Endothelial cell of umbilical vein (primary cell): ENCODE measurements around the gene KCNC1. TPM values are rescaled to one million over a fixed set of nuclear protein-coding genes. Genes with fewer than 3 reads are reported as not detected.

Experiments
- BruUV-seq: library from RNA; stranded (reverse); fragments of 400-500 nt; replicated peaks from 2 replicates; lab custom pipeline; 2021; lab: Mats Ljungman, UMichigan
- CTCF ChIA-PET: fragments of 300-600, 350-600 bp; sonication (Branson Sonifier 250); formaldehyde crosslinking; loops from one replicate; lab custom pipeline; 2021; ENCODE audit warnings: antibody characterized with exemption, inconsistent platforms; lab: Charles Lee
- POLR2A ChIA-PET: fragments of 300-600, 350-600 bp; sonication (Branson Sonifier 250); formaldehyde crosslinking; loops from one replicate; lab custom pipeline; 2021; ENCODE audit warnings: antibody characterized with exemption, inconsistent platforms; lab: Charles Lee
- DNase-seq: peaks from one replicate; pipeline ENCODE4 v3.0.0-alpha.2; 2011; ENCODE audit warnings: low read depth, low spot score
- FAIRE-seq: peaks from 2 replicates; lab custom pipeline; 2011; peaks lifted over from hg19 to GRCh38; lab: Jason Lieb, UNC
- H2AFZ ChIP-seq: 2 replicates; pipeline ENCODE4 v1.6.0; 2012; ENCODE audit warnings: low read depth, low read length, control low read depth, inconsistent platforms
- H3K27ac ChIP-seq: 2 replicates; pipeline ENCODE4 v1.5.1; 2011; ENCODE audit warnings: low read depth, mild to moderate bottlenecking, control low read depth, low read length, moderate library complexity; ENCODE audit not compliant: insufficient read depth
- H3K27me3 ChIP-seq, 2 experiments: 2 replicates each; pipeline versions ENCODE4 v1.6.0 to v1.6.1; 2011; ENCODE audit warnings: low read length in 2 of 2, mixed read lengths in 1 of 2; ENCODE audit not compliant: control insufficient read depth in 2 of 2, insufficient read depth in 2 of 2
- H3K36me3 ChIP-seq, 2 experiments: 2 replicates in 1 of 2; 3 replicates in 1 of 2; pipeline ENCODE4 v1.5.1; 2011; ENCODE audit warnings: low read length in 2 of 2, mild to moderate bottlenecking in 1 of 2, moderate library complexity in 1 of 2; ENCODE audit not compliant: control insufficient read depth in 2 of 2, insufficient read depth in 2 of 2; ENCODE audit errors: extremely low read depth in 1 of 2
- H3K4me1 ChIP-seq: 3 replicates; pipeline ENCODE4 v1.5.1; 2011; ENCODE audit warnings: mild to moderate bottlenecking, low read length; ENCODE audit not compliant: control insufficient read depth, insufficient read depth; ENCODE audit errors: extremely low read depth
- H3K4me2 ChIP-seq: 2 replicates; pipeline ENCODE4 v1.6.1; 2011; ENCODE audit warnings: low read length, control low read depth, mixed read lengths; ENCODE audit not compliant: insufficient read depth
- H3K4me3 ChIP-seq, 3 experiments: fragments of 200-600 bp in 1 of 3; sonication (generic), shearing (Covaris generic) in 1 of 3; replicated peaks in 1 of 3; 2 replicates each; pipeline ENCODE4 v1.5.1; 2011 to 2016; ENCODE audit warnings: control low read depth in 3 of 3, low read length in 3 of 3, mild to moderate bottlenecking in 2 of 3, inconsistent platforms in 1 of 3, low read depth in 1 of 3, moderate library complexity in 1 of 3; ENCODE audit not compliant: insufficient read depth in 1 of 3
- H3K79me2 ChIP-seq: 2 replicates; pipeline ENCODE4 v1.6.0; 2012; ENCODE audit warnings: low read length, inconsistent platforms; ENCODE audit not compliant: control insufficient read depth, insufficient read depth
- H3K9ac ChIP-seq: replicated peaks from 2 replicates; pipeline ENCODE3; 2011; ENCODE audit warnings: low read length, control low read depth; ENCODE audit not compliant: insufficient read depth; ENCODE audit errors: extremely low read depth
- H3K9me1 ChIP-seq: replicated peaks from 3 replicates; pipeline ENCODE4 v1.6.0; 2011; ENCODE audit warnings: mild to moderate bottlenecking, low read length; ENCODE audit not compliant: control insufficient read depth, insufficient read depth; ENCODE audit errors: extremely low read depth
- H3K9me3 ChIP-seq: replicated peaks from 2 replicates; pipeline ENCODE4 v1.5.1; 2012; ENCODE audit warnings: low read length, inconsistent platforms; ENCODE audit not compliant: control insufficient read depth, insufficient read depth
- H4K20me1 ChIP-seq: replicated peaks from 2 replicates; pipeline ENCODE3; 2011; ENCODE audit warnings: mild to moderate bottlenecking, low read length; ENCODE audit not compliant: control insufficient read depth, insufficient read depth; ENCODE audit errors: extremely low read depth
- CTCF ChIP-seq, 2 donors: IDR thresholded peaks; 1 replicate in 1 of 2; 2 replicates in 1 of 2; pipeline ENCODE4 v1.5.1; 2011; ENCODE audit warnings: low read length in 2 of 2, mild to moderate bottlenecking in 2 of 2, moderate library complexity in 2 of 2, control low read depth in 1 of 2, inconsistent platforms in 1 of 2, low read depth in 1 of 2; ENCODE audit not compliant: insufficient read depth in 1 of 2; ENCODE audit errors: extremely low read depth in 1 of 2
- EZH2 ChIP-seq: IDR thresholded peaks from 2 replicates; pipeline ENCODE4 v1.6.1; 2012; ENCODE audit warnings: borderline replicate concordance, low read depth, mild to moderate bottlenecking, moderate library complexity, low read length, inconsistent platforms; ENCODE audit not compliant: severe bottlenecking
- FOS ChIP-seq: IDR thresholded peaks from 2 replicates; pipeline ENCODE4 v1.6.1; 2011; ENCODE audit warnings: mild to moderate bottlenecking, low read length, moderate library complexity, borderline replicate concordance; ENCODE audit not compliant: insufficient read depth
- GATA2 ChIP-seq: IDR thresholded peaks from 2 replicates; pipeline ENCODE4 v1.7.0; 2011; ENCODE audit warnings: low read depth, mild to moderate bottlenecking, moderate library complexity, mixed read lengths, low read length; ENCODE audit not compliant: insufficient read length, insufficient read depth
- JUN ChIP-seq: IDR thresholded peaks from 2 replicates; pipeline ENCODE4 v1.6.1; 2011; ENCODE audit warnings: borderline replicate concordance, low read depth; ENCODE audit not compliant: insufficient read length, insufficient read depth
- MYC ChIP-seq: IDR thresholded peaks from one replicate; pipeline ENCODE4 v1.6.1; 2011; ENCODE audit warnings: mild to moderate bottlenecking, low read depth, low read length
- POLR2A ChIP-seq: IDR thresholded peaks from 2 replicates; pipeline ENCODE4 v1.6.1; 2012; ENCODE audit warnings: low read depth, mild to moderate bottlenecking, control low read depth, low read length
- POLR2AphosphoS5 ChIP-seq: IDR thresholded peaks from 2 replicates; pipeline ENCODE4 v1.6.1; 2012; ENCODE audit warnings: low read depth, mild to moderate bottlenecking, control low read depth, low read length, moderate library complexity; ENCODE audit not compliant: insufficient read depth
- dilution Hi-C: fragments of 300-500 bp; cut with MboI; formaldehyde crosslinking; loops from one replicate; pipeline ENCODE4 v1.15.0; 2019; ENCODE audit warnings: low sequenced_read_pairs; ENCODE audit not compliant: extremely low pct_ligation_motif_present
- intact Hi-C: fragments of 100-400 bp; cut with micrococcal nuclease; formaldehyde crosslinking; loops from one replicate; pipeline ENCODE4 v1.10.0; 2022
- polyA plus RNA-seq, 4 experiments: library from polyadenylated mRNA; depleted of rRNA in 3 of 4; stranded (reverse) in 3 of 4; unstranded in 1 of 4; fragments of >200 nt; gene quantifications; 2 replicates each; pipeline versions ENCODE4 v1.2.1 to v1.2.3, GENCODE V29; 2011 to 2012; ENCODE audit warnings: missing spikeins in 1 of 4
- total RNA-seq: library from RNA; stranded (reverse); gene quantifications from 2 replicates; pipeline ENCODE4 v1.2.3, GENCODE V29; 2021
- TF ChIP-seq, protein P1 (sequence below): IDR thresholded peaks from 2 replicates; pipeline ENCODE4 v1.6.1; 2011; ENCODE audit not compliant: insufficient read depth, insufficient read length

The KCNC1 gene
- total and polyA plus RNA-seq, 2 donors (not counting 3 experiments of a cell fraction or from before 2014, with no cell fraction given): not detected

DNA sequence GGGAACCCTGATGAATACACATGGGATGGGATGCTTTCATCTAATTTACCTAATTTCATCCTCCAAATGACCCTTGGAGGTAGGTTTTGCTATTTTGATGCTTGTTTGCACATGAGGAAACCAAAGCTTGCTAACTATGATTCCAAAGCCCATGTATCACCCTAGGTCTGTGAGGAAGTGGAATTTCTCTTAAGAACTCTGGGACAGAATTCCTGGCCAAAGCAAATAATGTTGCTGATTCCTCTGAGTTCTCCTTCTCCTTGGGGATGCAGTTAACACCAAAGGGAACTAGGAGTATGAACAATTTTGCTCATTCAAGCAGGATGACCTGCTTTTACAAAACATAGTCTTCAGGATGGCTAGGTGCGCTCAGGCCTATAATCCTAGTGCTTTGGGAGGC is 80.0 kb downstream of the KCNC1 start:
- Histone ChIP-seq H3K9me3 (no peaks in the 10 kb centered on the region), H3K4me1 (no peaks in the 10 kb centered on the region), H3K27ac (no peak overlapping the region), H3K27me3 (no peaks in the 10 kb centered on the region), H4K20me1 (no peaks in the 10 kb centered on the region), H3K36me3 (no peaks in the 10 kb centered on the region), H3K4me2 (no peak overlapping the region), H2AFZ (no peak overlapping the region), H3K4me3 (no peak overlapping the region), H3K79me2 (no peaks in the 10 kb centered on the region), H3K9me1 (no peaks in the 10 kb centered on the region), H3K9ac (no peak overlapping the region)
- BruUV-seq: no TSS peak
- TF ChIP-seq MYC (no peak), POLR2AphosphoS5 (no peak), CTCF (IDR thresholded peaks at IDR 0.05; ENCODE audit: extremely low read depth in 1 of 2, insufficient read depth in 1 of 2, low read depth in 1 of 2, low read length in 2 of 2) (no peak), EZH2 (no peak), FOS (no peak), GATA2 (no peak), POLR2A (no peak), JUN (no peak)
- TF ChIP-seq, protein P1, sequence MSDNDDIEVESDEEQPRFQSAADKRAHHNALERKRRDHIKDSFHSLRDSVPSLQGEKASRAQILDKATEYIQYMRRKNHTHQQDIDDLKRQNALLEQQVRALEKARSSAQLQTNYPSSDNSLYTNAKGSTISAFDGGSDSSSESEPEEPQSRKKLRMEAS: no peak
- ChIA-PET POLR2A (no interaction called here), CTCF (no interaction called here)
- intact Hi-C loops (no loop called here), dilution Hi-C loops (no loop called here)
- DNase-seq (no peak), FAIRE-seq (no peak)
